ENCODE data around the gene DNASE1L2. TPM values are rescaled to one million over a fixed set of nuclear protein-coding genes. Genes with fewer than 3 reads are reported as not detected.
A peak's percentile ranks its signal among the peaks of the same experiment; 100 is the strongest.
"Not testable (repeated sequence)": the region's sequence is repeated elsewhere in the genome, so short reads cannot be mapped to it uniquely, and the experiment has no call there.

DNASE1L2 gene
- total and polyA plus RNA-seq, 2 donors (not counting 3 experiments of a cell fraction or from before 2014, with no cell fraction given) = 0.57 to 1.2 TPM

DNA sequence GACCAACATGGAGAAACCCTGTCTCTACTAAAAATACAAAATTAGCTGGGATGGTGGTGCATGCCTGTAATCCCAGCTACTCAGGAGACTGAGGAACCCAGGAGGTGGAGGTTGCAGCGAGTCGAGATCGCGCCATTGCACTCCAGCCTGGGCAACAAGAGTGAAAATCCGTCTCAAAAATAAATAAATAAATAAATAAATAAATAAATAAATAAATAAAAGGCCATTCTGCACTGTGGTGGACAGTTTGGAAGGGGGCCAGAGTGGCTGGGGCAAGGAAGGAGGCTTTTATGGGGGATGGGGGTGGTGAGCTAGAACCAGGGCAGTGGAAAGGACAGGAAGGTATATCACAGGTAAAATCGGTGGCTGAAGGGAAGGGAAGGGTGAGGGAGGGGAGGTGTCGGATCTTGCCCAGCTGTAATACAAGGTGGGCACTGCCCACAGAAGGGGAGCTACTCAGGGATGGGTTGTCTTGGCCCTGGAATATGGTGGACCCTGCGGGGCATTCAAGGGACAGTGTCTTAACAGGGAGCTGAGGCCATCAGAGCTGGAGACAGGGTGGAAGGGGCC lies 33.0 kb upstream of the DNASE1L2 start:
- intact Hi-C loops (cut with micrococcal nuclease); FAIRE-seq; H3K79me2 ChIP-seq (ENCODE audit: control insufficient read depth, insufficient read depth, low read length); H3K4me2 ChIP-seq (ENCODE audit: insufficient read depth, low read length); H4K20me1 ChIP-seq (replicated peaks; ENCODE audit: control insufficient read depth, extremely low read depth, insufficient read depth, low read length); H3K9ac ChIP-seq (replicated peaks; ENCODE audit: extremely low read depth, insufficient read depth, low read length); H3K4me3 ChIP-seq (replicated peaks in 1 of 3; ENCODE audit: insufficient read depth in 1 of 3, low read depth in 1 of 3, low read length in 3 of 3); dilution Hi-C loops (cut with MboI; ENCODE audit: extremely low pct_ligation_motif_present, low sequenced_read_pairs); BruUV-seq (replicated peaks); H3K9me1 ChIP-seq (replicated peaks; ENCODE audit: control insufficient read depth, extremely low read depth, insufficient read depth, low read length); H3K4me1 ChIP-seq (ENCODE audit: control insufficient read depth, extremely low read depth, insufficient read depth, low read length); H3K27ac ChIP-seq (ENCODE audit: insufficient read depth, low read depth, low read length); H3K9me3 ChIP-seq (replicated peaks; ENCODE audit: control insufficient read depth, insufficient read depth, low read length); DNase-seq (ENCODE audit: low read depth, low spot score); H2AFZ ChIP-seq (ENCODE audit: low read depth, low read length): not testable (repeated sequence)
- POLR2A ChIA-PET = interaction anchor here (1.3 kb wide), 1 partner anchor 48 kb away, joined by 9 read pairs; the partner anchor contains the start of gene TRAF7
- CTCF ChIA-PET = interaction anchor here (0.7 to 1.3 kb wide), 2 partner anchors 8 to 50 kb away, joined by 3 to 4 read pairs; no protein-coding TSS in a partner anchor
- Histone ChIP-seq H3K27me3 (ENCODE audit: control insufficient read depth in 2 of 2, insufficient read depth in 2 of 2, low read length in 2 of 2) (peaks cover 7 to 14% of the 10 kb centered on the region in 2 experiments), H3K36me3 (ENCODE audit: control insufficient read depth in 2 of 2, extremely low read depth in 1 of 2, insufficient read depth in 2 of 2, low read length in 2 of 2) (peaks cover 0 to 10% of the 10 kb centered on the region in 2 experiments)

DNA sequence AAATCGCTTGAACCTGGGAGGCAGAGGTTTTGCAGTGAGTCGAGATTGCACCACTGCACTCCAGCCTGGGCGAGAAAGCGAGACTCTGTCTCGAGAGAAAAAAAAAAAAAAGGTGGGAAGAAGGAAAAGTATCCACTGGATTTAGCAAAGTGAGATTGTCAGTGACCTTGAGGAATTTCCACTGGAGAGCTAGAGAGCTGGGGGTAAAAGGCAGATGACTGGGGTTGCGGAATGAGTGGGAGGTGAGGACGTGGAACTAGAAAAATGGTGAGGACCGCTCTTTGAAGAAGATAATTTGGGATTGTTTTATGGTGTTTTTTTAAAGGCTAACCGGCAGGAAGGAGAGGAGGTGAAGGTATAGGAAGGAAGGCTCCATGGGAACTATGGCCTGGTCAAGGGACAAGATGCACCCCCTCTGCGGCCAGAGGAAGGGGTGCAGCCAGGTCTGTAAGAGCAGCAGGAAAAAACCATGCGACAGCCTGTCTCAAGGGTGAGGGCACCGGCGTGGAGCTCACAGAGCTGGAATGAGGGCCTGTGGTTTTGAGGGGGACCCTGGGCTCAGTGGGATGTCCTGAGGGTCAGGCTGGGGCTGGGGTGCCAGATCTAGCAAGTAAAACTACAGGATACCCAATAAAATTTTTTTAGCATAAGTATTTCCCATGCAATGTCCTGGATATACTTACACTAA lies 31.7 kb upstream of the DNASE1L2 start:
- H3K9me3 ChIP-seq (replicated peaks; ENCODE audit: control insufficient read depth, insufficient read depth, low read length) = no peaks in the 10 kb centered on the region
- H2AFZ ChIP-seq (ENCODE audit: low read depth, low read length) = peak overlapping the region; percentile 83
- peaks cover 7% of the 10 kb centered on the region for H3K79me2 ChIP-seq (ENCODE audit: control insufficient read depth, insufficient read depth, low read length)
- H3K4me3 ChIP-seq (replicated peaks in 1 of 3; ENCODE audit: insufficient read depth in 1 of 3, low read depth in 1 of 3, low read length in 3 of 3) = peak overlapping the region; percentile 17 to 91 (median 73)
- H3K36me3 ChIP-seq (ENCODE audit: control insufficient read depth in 2 of 2, extremely low read depth in 1 of 2, insufficient read depth in 2 of 2, low read length in 2 of 2) = peaks cover 0 to 18% of the 10 kb centered on the region in 2 experiments
- peak overlapping the region; percentile 88 for H3K9ac ChIP-seq (replicated peaks; ENCODE audit: extremely low read depth, insufficient read depth, low read length)
- H3K9me1 ChIP-seq (replicated peaks; ENCODE audit: control insufficient read depth, extremely low read depth, insufficient read depth, low read length) = no peaks in the 10 kb centered on the region
- H3K4me2 ChIP-seq (ENCODE audit: insufficient read depth, low read length) = peak overlapping the region; percentile 64
- FAIRE-seq = peak; percentile 8
- ChIA-PET POLR2A (interaction anchor here (1.3 kb wide), 1 partner anchor 49 kb away, joined by 5 read pairs; the partner anchor contains the start of gene TRAF7), CTCF (interaction anchor here (0.9 kb wide), 1 partner anchor 10 kb away, joined by 5 read pairs; the partner anchor contains the start of gene PGP)
- peaks cover 2 to 4% of the 10 kb centered on the region in 2 experiments for H3K27me3 ChIP-seq (ENCODE audit: control insufficient read depth in 2 of 2, insufficient read depth in 2 of 2, low read length in 2 of 2)
- TSS peak; percentile 37 for BruUV-seq (replicated peaks)
- TF ChIP-seq MYC (IDR thresholded peaks at IDR 0.05; ENCODE audit: low read depth, low read length) (no peak), POLR2AphosphoS5 (IDR thresholded peaks at IDR 0.05; ENCODE audit: insufficient read depth, low read depth, low read length) (no peak), GATA2 (IDR thresholded peaks at IDR 0.05; ENCODE audit: insufficient read depth, insufficient read length, low read depth, low read length) (no peak), EZH2 (IDR thresholded peaks at IDR 0.05; ENCODE audit: borderline replicate concordance, low read depth, low read length, severe bottlenecking) (no peak), POLR2A (IDR thresholded peaks at IDR 0.05; ENCODE audit: low read depth, low read length) (no peak), JUN (IDR thresholded peaks at IDR 0.05; ENCODE audit: borderline replicate concordance, insufficient read depth, insufficient read length, low read depth) (no peak), FOS (IDR thresholded peaks at IDR 0.05; ENCODE audit: borderline replicate concordance, insufficient read depth, low read length) (no peak)
- TF ChIP-seq, protein P1, sequence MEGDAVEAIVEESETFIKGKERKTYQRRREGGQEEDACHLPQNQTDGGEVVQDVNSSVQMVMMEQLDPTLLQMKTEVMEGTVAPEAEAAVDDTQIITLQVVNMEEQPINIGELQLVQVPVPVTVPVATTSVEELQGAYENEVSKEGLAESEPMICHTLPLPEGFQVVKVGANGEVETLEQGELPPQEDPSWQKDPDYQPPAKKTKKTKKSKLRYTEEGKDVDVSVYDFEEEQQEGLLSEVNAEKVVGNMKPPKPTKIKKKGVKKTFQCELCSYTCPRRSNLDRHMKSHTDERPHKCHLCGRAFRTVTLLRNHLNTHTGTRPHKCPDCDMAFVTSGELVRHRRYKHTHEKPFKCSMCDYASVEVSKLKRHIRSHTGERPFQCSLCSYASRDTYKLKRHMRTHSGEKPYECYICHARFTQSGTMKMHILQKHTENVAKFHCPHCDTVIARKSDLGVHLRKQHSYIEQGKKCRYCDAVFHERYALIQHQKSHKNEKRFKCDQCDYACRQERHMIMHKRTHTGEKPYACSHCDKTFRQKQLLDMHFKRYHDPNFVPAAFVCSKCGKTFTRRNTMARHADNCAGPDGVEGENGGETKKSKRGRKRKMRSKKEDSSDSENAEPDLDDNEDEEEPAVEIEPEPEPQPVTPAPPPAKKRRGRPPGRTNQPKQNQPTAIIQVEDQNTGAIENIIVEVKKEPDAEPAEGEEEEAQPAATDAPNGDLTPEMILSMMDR (IDR thresholded peaks at IDR 0.05; ENCODE audit: extremely low read depth in 1 of 2, insufficient read depth in 1 of 2, low read depth in 1 of 2, low read length in 2 of 2) = no peak
- TF ChIP-seq, protein P2, sequence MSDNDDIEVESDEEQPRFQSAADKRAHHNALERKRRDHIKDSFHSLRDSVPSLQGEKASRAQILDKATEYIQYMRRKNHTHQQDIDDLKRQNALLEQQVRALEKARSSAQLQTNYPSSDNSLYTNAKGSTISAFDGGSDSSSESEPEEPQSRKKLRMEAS (IDR thresholded peaks at IDR 0.05; ENCODE audit: insufficient read depth, insufficient read length) = no peak
- intact Hi-C loops (cut with micrococcal nuclease) = loop anchor here (1.0 kb wide), 3 partner anchors 11 to 49 kb away; partner anchors contain the start of genes E4F1 and TRAF7
- H4K20me1 ChIP-seq (replicated peaks; ENCODE audit: control insufficient read depth, extremely low read depth, insufficient read depth, low read length) = no peaks in the 10 kb centered on the region
- H3K27ac ChIP-seq (ENCODE audit: insufficient read depth, low read depth, low read length) = peak overlapping the region; percentile 21
- H3K4me1 ChIP-seq (ENCODE audit: control insufficient read depth, extremely low read depth, insufficient read depth, low read length) = peaks cover 10% of the 10 kb centered on the region
- DNase-seq (ENCODE audit: low read depth, low spot score) = no peak
- dilution Hi-C loops (cut with MboI; ENCODE audit: extremely low pct_ligation_motif_present, low sequenced_read_pairs) = no loop called here
